ENCODE data around the gene ZNF217.
"Not testable (repeated sequence)": the region's sequence is repeated elsewhere in the genome, so short reads cannot be mapped to it uniquely, and the experiment has no call there.

The ZNF217 gene

DNA sequence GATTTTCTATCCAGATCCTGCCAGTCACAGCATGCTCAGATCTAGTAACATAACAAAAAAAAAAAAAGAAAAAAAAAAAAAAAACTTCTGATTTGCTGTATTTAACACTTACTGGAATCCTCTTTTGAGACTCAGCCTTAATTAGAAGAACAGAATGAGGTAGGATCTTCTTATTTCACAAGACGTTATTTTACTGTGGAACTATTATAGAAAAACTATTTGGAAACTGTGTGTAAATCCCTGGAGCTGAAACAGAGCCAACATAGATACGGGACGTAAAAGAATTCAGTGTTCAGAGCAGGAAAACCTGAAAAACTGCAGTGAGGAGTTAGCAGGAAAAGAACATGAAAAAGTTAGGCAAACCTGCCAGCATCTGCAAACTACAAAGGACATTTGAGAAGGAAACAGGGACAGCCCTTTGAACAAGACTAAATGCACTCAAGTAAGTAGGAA lies 3.4 kb upstream of the ZNF217 start:
- Histone ChIP-seq H3K9ac (ENCODE audit: low read depth in 1 of 2, low read length in 2 of 2) (peak overlapping the region; percentile 45 to 56), H3K27ac (ENCODE audit: low read depth, low read length) (peak overlapping the region; percentile 32), H3K4me3 (ENCODE audit: low read depth in 1 of 2, low read length in 2 of 2) (peak overlapping the region; percentile 47 to 53), H3K4me1 (ENCODE audit: control insufficient read depth in 1 of 2, insufficient read depth in 2 of 2, low read length in 2 of 2) (peaks cover 7 to 12% of the 10 kb centered on the region in 2 donors), H3K27me3 (ENCODE audit: control insufficient read depth in 1 of 2, insufficient read depth in 2 of 2, low read length in 2 of 2) (no peaks in the 10 kb centered on the region), H3K9me3 (ENCODE audit: control insufficient read depth in 1 of 2, low read length in 2 of 2) (no peaks in the 10 kb centered on the region), H3K36me3 (ENCODE audit: control insufficient read depth in 1 of 2, insufficient read depth in 2 of 2, low read length in 2 of 2) (no peaks in the 10 kb centered on the region)

DNA sequence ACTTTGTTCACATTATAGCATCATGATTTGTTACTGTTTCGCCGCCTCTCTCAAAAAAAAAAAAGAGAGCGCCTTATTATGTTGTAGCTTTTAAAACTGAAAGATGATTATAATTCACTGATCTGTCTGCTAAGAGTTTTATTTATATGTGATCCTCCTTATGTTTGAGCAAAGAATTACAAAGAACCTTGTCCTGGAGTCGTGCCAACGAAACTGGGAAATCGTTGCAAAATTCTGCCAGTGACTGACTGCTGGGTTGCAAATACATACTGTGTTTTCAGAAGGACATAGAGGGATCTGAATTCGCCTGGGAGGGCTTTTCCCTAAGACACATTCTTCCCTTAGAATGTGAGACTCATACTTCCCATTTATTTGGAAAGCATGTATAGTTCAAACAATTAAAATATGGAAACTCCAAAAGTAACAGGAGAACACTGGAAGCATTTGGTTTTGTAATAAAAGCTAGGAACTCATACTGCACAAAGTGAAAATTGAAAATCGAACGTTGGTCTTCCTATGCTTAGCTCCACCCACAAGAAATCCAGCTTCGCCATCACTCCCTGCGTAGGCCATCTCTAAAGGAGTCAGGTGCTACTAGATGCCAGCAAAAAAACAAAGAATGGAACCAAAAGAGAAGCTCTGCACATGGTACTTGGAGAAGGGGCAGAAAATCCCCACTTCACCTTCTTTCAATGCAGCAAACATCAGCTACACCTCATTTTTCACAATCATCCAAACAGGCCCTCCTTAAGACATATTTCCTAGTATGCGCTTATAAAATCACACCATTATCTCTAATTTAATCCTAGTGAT lies 2.8 kb upstream of the ZNF217 start:
- H3K4me3 ChIP-seq (ENCODE audit: low read depth in 1 of 2, low read length in 2 of 2) = peak overlapping the region; percentile 47 to 53
- not testable (repeated sequence) for H3K9me3 ChIP-seq (ENCODE audit: control insufficient read depth in 1 of 2, low read length in 2 of 2); H3K36me3 ChIP-seq (ENCODE audit: control insufficient read depth in 1 of 2, insufficient read depth in 2 of 2, low read length in 2 of 2); H3K27me3 ChIP-seq (ENCODE audit: control insufficient read depth in 1 of 2, insufficient read depth in 2 of 2, low read length in 2 of 2)
- H3K27ac ChIP-seq (ENCODE audit: low read depth, low read length) = peak overlapping the region; percentile 50
- H3K4me1 ChIP-seq (ENCODE audit: control insufficient read depth in 1 of 2, insufficient read depth in 2 of 2, low read length in 2 of 2) = peaks cover 7 to 12% of the 10 kb centered on the region in 2 donors
- H3K9ac ChIP-seq (ENCODE audit: low read depth in 1 of 2, low read length in 2 of 2) = peak overlapping the region; percentile 45 to 56

DNA sequence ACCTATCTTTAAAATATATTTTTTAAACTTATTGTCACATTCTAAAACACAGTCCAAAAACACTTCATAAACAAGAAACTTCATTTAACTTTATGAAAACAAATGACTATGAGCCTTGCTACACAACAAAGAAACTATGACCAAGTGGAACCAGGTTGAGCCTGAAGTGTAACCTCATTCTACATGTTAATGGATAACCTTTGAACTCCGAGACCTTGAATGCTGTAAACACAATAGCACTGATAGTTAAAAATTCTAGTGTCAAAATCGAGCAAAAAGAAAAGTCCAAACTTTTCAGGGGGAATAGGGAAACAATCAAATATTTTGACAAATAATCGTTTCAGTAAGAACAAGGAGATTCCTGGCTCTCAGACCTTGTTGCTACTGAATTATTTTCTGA lies 2.1 kb upstream of the ZNF217 start:
- peak overlapping the region in 1 of 2 donors; percentile 70 for H3K9ac ChIP-seq (ENCODE audit: low read depth in 1 of 2, low read length in 2 of 2)
- not testable (repeated sequence) for H3K9me3 ChIP-seq (ENCODE audit: control insufficient read depth in 1 of 2, low read length in 2 of 2); H3K27me3 ChIP-seq (ENCODE audit: control insufficient read depth in 1 of 2, insufficient read depth in 2 of 2, low read length in 2 of 2); H3K36me3 ChIP-seq (ENCODE audit: control insufficient read depth in 1 of 2, insufficient read depth in 2 of 2, low read length in 2 of 2)
- H3K4me3 ChIP-seq (ENCODE audit: low read depth in 1 of 2, low read length in 2 of 2) = peak overlapping the region; percentile 47 to 53
- peak overlapping the region; percentile 50 for H3K27ac ChIP-seq (ENCODE audit: low read depth, low read length)
- peaks cover 7 to 12% of the 10 kb centered on the region in 2 donors for H3K4me1 ChIP-seq (ENCODE audit: control insufficient read depth in 1 of 2, insufficient read depth in 2 of 2, low read length in 2 of 2)

DNA sequence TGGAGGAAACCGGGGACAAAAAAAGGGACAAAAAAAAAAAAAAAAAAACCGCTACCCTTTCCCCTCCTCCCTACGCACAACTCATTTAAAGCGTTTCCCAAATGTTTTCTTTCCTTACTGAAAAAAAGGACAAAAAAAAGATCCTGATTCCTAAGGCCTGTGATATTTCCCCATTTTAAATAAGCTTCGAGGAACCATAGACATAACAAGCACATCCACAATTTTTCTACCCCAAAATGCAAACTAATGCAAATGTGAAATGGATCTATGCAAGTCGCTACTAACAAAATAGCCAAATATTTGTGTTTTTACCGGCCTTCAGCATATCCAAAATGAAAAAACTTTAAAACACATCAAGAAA lies 1.4 kb upstream of the ZNF217 start:
- Histone ChIP-seq H3K27ac (ENCODE audit: low read depth, low read length) (peak overlapping the region; percentile 85), H3K36me3 (ENCODE audit: control insufficient read depth in 1 of 2, insufficient read depth in 2 of 2, low read length in 2 of 2) (no peaks in the 10 kb centered on the region), H3K9me3 (ENCODE audit: control insufficient read depth in 1 of 2, low read length in 2 of 2) (no peaks in the 10 kb centered on the region), H3K4me1 (ENCODE audit: control insufficient read depth in 1 of 2, insufficient read depth in 2 of 2, low read length in 2 of 2) (peaks cover 10 to 13% of the 10 kb centered on the region in 2 donors), H3K27me3 (ENCODE audit: control insufficient read depth in 1 of 2, insufficient read depth in 2 of 2, low read length in 2 of 2) (no peaks in the 10 kb centered on the region), H3K4me3 (ENCODE audit: low read depth in 1 of 2, low read length in 2 of 2) (peak overlapping the region; percentile 61 to 79), H3K9ac (ENCODE audit: low read depth in 1 of 2, low read length in 2 of 2) (peak overlapping the region; percentile 70 to 74)

DNA sequence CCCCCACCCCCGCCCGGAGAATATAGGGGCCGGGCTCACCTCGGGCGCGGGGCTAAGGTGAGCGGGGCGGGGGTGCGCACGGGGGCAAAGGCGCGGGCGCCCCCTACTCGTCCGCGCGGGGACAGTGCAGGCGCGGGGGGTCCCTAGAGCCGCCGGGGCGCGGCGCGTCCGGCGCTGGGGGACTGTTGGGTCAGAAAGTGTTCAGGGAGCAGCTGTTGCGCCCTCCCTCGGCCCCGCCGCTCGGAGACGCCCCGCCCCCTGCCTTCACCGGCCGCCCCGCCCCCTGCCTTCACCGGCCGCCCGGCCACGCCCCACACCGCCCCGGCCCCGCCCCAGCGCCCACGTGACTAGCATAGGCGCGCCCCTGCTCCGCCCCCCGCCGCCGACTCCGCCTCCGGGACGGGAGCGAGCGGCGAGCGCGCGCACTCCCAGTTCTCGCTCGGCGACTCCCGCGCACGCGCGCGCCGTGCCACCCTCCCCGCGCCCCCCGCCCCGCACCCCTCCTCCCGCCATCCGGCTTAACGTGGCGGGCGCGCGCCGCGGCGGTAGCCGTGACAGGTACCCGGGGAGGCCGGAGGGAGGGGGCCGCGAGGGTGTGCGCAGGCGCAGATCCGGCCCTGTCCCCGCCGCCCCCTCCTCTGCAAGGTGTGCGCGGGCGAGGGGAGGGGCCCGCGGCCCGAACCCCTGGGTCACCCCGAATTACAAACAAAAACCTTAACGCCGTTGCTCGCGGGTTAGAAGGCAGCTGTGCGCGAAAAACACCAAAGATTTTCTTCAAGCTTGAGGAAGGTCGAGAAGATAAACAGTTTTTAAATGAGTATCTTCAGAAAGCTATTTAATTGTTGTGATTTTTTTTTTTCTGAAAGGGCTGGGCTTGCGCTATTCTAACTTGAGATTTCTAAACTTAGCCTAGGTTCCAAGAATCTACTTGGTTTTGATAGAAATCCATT lies 704 bp upstream of the ZNF217 start:
- peak overlapping the region; percentile 70 to 74 for H3K9ac ChIP-seq (ENCODE audit: low read depth in 1 of 2, low read length in 2 of 2)
- peaks cover 17 to 20% of the 10 kb centered on the region in 2 donors for H3K4me1 ChIP-seq (ENCODE audit: control insufficient read depth in 1 of 2, insufficient read depth in 2 of 2, low read length in 2 of 2)
- H3K9me3 ChIP-seq (ENCODE audit: control insufficient read depth in 1 of 2, low read length in 2 of 2) = no peaks in the 10 kb centered on the region
- peak overlapping the region; percentile 85 for H3K27ac ChIP-seq (ENCODE audit: low read depth, low read length)
- H3K27me3 ChIP-seq (ENCODE audit: control insufficient read depth in 1 of 2, insufficient read depth in 2 of 2, low read length in 2 of 2) = no peaks in the 10 kb centered on the region
- H3K36me3 ChIP-seq (ENCODE audit: control insufficient read depth in 1 of 2, insufficient read depth in 2 of 2, low read length in 2 of 2) = no peaks in the 10 kb centered on the region
- peak overlapping the region; percentile 61 to 79 for H3K4me3 ChIP-seq (ENCODE audit: low read depth in 1 of 2, low read length in 2 of 2)

DNA sequence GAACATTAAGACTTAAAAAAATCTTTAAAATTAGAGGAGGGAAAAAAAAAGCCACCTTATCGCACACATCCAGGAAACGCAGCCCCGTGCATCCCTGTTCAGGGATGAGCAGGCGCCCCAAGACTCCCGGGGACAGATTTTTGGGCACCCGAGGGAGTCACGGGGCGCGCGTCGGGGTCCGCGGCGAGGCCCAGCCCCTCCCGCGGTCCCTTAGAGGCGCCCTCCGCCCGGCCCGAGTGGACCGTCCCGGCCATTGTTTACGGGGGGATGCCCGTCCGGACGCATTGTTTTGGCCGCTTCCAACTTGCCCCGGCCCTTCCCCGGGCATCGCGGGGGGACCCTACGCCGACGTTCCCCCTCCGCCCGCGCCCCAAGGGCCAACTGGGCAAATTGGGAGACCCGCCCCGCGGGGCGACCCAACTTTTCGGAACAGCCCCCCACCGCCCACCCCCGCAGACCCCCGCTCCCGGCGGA lies 610 bp downstream of the ZNF217 start:
- H3K9me3 ChIP-seq (ENCODE audit: control insufficient read depth in 1 of 2, low read length in 2 of 2) = no peaks in the 10 kb centered on the region
- H3K27ac ChIP-seq (ENCODE audit: low read depth, low read length) = peak overlapping the region; percentile 95
- H3K36me3 ChIP-seq (ENCODE audit: control insufficient read depth in 1 of 2, insufficient read depth in 2 of 2, low read length in 2 of 2) = no peaks in the 10 kb centered on the region
- peak overlapping the region; percentile 62 to 71 for H3K4me3 ChIP-seq (ENCODE audit: low read depth in 1 of 2, low read length in 2 of 2)
- H3K9ac ChIP-seq (ENCODE audit: low read depth in 1 of 2, low read length in 2 of 2) = peak overlapping the region; percentile 74 to 81
- peaks cover 18 to 20% of the 10 kb centered on the region in 2 donors for H3K4me1 ChIP-seq (ENCODE audit: control insufficient read depth in 1 of 2, insufficient read depth in 2 of 2, low read length in 2 of 2)
- H3K27me3 ChIP-seq (ENCODE audit: control insufficient read depth in 1 of 2, insufficient read depth in 2 of 2, low read length in 2 of 2) = no peaks in the 10 kb centered on the region

DNA sequence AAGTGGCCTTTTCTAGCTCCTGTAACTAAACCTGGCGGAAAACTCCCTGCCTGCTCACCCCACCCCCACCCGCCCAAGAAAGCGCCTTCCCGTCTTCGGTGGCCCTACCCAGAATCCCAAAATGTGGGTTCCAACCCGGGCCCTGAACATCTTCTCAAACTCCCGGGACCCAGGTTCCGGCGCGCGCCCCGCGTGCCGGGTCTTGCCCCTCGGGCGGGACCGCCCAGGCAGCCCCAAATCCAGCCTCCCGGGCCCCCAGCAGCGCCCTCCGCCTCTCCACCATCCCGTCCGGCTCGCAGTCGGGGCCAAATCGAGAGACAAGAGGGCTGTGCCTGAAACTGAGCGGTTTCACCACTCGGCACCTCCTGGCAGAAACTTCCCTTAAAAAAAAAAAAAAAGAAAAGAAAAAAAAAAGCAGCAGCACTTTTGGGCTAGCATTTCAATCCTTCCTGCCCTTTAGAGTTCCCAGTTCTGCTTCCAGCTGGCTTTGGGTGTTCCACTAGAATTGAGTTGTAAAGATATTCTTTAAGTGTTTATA lies 1.1 kb downstream of the ZNF217 start:
- Histone ChIP-seq H3K9ac (ENCODE audit: low read depth in 1 of 2, low read length in 2 of 2) (peak overlapping the region; percentile 74 to 81), H3K4me1 (ENCODE audit: control insufficient read depth in 1 of 2, insufficient read depth in 2 of 2, low read length in 2 of 2) (peaks cover 18 to 20% of the 10 kb centered on the region in 2 donors), H3K27ac (ENCODE audit: low read depth, low read length) (peak overlapping the region; percentile 95), H3K4me3 (ENCODE audit: low read depth in 1 of 2, low read length in 2 of 2) (peak overlapping the region; percentile 62 to 71)
- H3K36me3 ChIP-seq (ENCODE audit: control insufficient read depth in 1 of 2, insufficient read depth in 2 of 2, low read length in 2 of 2); H3K9me3 ChIP-seq (ENCODE audit: control insufficient read depth in 1 of 2, low read length in 2 of 2); H3K27me3 ChIP-seq (ENCODE audit: control insufficient read depth in 1 of 2, insufficient read depth in 2 of 2, low read length in 2 of 2): not testable (repeated sequence)

DNA sequence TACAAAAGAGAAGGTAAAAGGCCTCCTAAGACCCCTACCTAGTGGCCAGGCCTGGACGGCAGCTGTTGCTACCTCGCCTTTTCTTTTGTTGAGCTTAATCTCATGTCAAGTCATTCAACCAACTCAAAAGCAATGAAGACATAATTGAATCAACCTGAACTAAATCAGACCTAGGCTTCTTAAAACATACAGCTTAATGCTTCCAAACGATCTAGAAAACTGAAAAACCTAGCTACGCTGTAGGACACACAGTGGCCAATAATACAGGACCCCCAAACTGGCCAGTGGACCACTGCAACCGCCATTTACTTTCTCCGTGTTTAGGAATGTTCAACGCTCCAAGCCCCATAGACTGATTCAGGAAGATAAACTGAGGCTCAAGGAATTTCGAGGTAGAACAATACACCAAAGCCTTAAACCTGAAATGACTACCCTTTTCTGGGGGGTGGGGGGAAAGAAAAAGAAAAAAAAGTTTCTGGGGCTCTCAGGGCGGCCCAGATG lies 1.6 kb downstream of the ZNF217 start:
- peak overlapping the region; percentile 64 to 81 for H3K9ac ChIP-seq (ENCODE audit: low read depth in 1 of 2, low read length in 2 of 2)
- H3K9me3 ChIP-seq (ENCODE audit: control insufficient read depth in 1 of 2, low read length in 2 of 2); H3K36me3 ChIP-seq (ENCODE audit: control insufficient read depth in 1 of 2, insufficient read depth in 2 of 2, low read length in 2 of 2); H3K27me3 ChIP-seq (ENCODE audit: control insufficient read depth in 1 of 2, insufficient read depth in 2 of 2, low read length in 2 of 2): not testable (repeated sequence)
- peak overlapping the region; percentile 85 for H3K27ac ChIP-seq (ENCODE audit: low read depth, low read length)
- peaks cover 19 to 21% of the 10 kb centered on the region in 2 donors for H3K4me1 ChIP-seq (ENCODE audit: control insufficient read depth in 1 of 2, insufficient read depth in 2 of 2, low read length in 2 of 2)
- H3K4me3 ChIP-seq (ENCODE audit: low read depth in 1 of 2, low read length in 2 of 2) = peak overlapping the region; percentile 62 to 71

DNA sequence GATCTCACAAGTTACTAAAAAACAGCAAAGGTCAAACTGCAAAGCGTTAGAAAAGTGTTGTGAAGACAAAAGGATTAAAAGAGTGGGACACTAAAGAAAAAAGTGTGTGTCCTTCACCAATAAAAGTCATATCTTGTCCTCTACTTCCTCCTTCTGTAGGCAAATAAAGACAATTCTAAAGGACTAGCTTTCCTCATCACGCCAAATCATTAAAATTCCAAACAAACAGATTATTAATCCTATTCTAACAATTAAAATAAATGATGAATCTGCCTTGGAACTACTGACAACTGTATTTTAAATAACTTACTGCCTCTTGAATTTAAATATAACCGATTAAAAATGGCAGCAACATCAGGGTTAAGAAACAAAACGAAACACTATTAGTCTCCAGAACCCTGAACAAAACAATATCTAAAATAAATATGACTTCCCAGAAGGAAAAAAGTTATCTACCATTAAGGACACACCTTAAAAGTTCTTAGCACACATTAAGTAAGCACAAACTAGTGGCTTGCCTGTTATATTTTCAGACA lies 2.4 kb downstream of the ZNF217 start:
- Histone ChIP-seq H3K4me3 (ENCODE audit: low read depth in 1 of 2, low read length in 2 of 2) (peak overlapping the region; percentile 62 to 71), H3K4me1 (ENCODE audit: control insufficient read depth in 1 of 2, insufficient read depth in 2 of 2, low read length in 2 of 2) (peaks cover 21% of the 10 kb centered on the region in 2 donors), H3K27ac (ENCODE audit: low read depth, low read length) (peak overlapping the region; percentile 85), H3K9ac (ENCODE audit: low read depth in 1 of 2, low read length in 2 of 2) (peak overlapping the region; percentile 64 to 81)
- H3K27me3 ChIP-seq (ENCODE audit: control insufficient read depth in 1 of 2, insufficient read depth in 2 of 2, low read length in 2 of 2); H3K36me3 ChIP-seq (ENCODE audit: control insufficient read depth in 1 of 2, insufficient read depth in 2 of 2, low read length in 2 of 2); H3K9me3 ChIP-seq (ENCODE audit: control insufficient read depth in 1 of 2, low read length in 2 of 2): not testable (repeated sequence)

Data from duodenal mucosa (tissue), 2 donors.